ENCODE measurements around the gene CA10.

The CA10 gene

DNA sequence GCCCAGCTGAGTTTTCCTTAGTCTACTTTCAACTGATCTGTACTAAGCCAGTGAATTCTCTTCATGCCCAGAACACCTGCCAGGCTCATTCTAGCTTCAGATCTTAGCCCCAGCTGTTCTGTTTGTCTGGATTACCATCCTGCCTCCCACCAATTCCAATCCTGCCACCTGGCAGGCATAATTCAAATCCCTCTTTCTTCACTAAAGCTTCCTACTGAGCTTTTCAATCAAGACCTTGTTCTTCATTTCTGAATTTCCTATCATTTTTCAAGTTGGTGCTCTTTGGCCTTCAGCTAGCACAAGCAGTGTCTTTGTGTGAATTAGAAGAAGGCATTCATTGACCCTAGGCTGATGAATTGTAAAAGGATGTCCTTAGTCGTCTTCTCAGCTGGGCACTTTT is 540.5 kb downstream of the CA10 start:
- Histone ChIP-seq H3K4me3 (ENCODE audit: low read length) (no peak overlapping the region), H3K4me1 (ENCODE audit: insufficient read depth, low read length) (no peaks in the 10 kb centered on the region), H3K9me3 (ENCODE audit: insufficient read depth, low read depth, low read length) (no peaks in the 10 kb centered on the region), H3K27me3 (ENCODE audit: insufficient read depth, low read length) (no peaks in the 10 kb centered on the region), H3K9ac (ENCODE audit: low read depth, low read length) (no peak overlapping the region), H3K36me3 (ENCODE audit: insufficient read depth, low read depth, low read length) (no peaks in the 10 kb centered on the region), H3K27ac (ENCODE audit: low read length) (no peak overlapping the region)

DNA sequence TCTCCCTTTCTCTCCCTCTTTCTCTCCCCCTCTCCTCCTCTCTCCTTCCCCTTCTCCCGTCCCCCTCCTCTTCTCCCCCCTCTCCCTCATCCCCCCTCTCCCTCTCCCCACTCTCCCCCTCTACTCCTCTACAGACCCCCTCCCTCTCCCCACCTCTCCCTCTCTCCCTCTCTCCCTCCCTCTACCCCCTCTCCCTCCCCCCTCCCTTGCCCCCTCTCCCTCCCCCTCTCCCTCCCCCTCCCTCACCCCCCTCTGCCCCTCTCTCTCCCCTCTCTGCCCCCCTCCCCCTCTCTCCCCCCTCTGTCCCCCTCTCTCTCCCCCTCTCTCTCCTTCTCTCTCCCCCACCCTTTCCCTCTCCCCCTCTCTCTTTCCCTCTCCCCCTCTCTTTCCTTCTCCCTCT is 545.3 kb downstream of the CA10 start:
- H3K36me3 ChIP-seq (ENCODE audit: insufficient read depth, low read depth, low read length): no peaks in the 10 kb centered on the region
- H3K4me3 ChIP-seq (ENCODE audit: low read length): no peak overlapping the region
- 0 out of 2 replicates have a peak, but pooled peaks cover under 1% of the 10 kb centered on the region for H3K4me1 ChIP-seq (ENCODE audit: insufficient read depth, low read length)

DNA sequence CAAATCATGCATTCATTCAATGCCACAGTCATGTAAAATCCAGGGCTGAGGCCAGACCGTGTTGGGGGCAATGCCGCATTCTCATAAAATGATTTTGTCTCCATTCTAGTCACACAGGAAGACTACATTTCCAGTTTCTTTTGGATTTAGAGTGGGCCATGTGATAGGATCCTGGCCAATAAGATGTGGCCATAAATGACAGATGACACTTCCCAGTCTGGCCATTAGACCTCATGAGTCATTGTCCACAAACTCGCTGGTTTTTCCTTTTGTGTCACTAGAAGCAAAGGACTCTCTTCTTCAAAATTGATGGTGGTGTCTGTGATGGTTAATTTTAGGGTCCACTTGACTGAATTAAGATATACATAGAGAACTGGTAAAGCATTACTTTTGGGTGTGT is 545.8 kb downstream of the CA10 start:
- 0 out of 2 replicates have a peak, but pooled peaks cover 3% of the 10 kb centered on the region for H3K4me1 ChIP-seq (ENCODE audit: insufficient read depth, low read length)
- H3K9me3 ChIP-seq (ENCODE audit: insufficient read depth, low read depth, low read length): no peaks in the 10 kb centered on the region
- no peaks in the 10 kb centered on the region for H3K36me3 ChIP-seq (ENCODE audit: insufficient read depth, low read depth, low read length)
- no peaks in the 10 kb centered on the region for H3K27me3 ChIP-seq (ENCODE audit: insufficient read depth, low read length)
- H3K4me3 ChIP-seq (ENCODE audit: low read length): no peak overlapping the region
- no peak overlapping the region for H3K9ac ChIP-seq (ENCODE audit: low read depth, low read length)
- no peak overlapping the region for H3K27ac ChIP-seq (ENCODE audit: low read length)

More for the DNA sequence above, 545.3 kb downstream of the CA10 start:
- Histone ChIP-seq H3K27me3 (ENCODE audit: insufficient read depth, low read length) (no peaks in the 10 kb centered on the region), H3K27ac (ENCODE audit: low read length) (no peak overlapping the region), H3K9ac (ENCODE audit: low read depth, low read length) (no peak overlapping the region), H3K9me3 (ENCODE audit: insufficient read depth, low read depth, low read length) (no peaks in the 10 kb centered on the region)

DNA sequence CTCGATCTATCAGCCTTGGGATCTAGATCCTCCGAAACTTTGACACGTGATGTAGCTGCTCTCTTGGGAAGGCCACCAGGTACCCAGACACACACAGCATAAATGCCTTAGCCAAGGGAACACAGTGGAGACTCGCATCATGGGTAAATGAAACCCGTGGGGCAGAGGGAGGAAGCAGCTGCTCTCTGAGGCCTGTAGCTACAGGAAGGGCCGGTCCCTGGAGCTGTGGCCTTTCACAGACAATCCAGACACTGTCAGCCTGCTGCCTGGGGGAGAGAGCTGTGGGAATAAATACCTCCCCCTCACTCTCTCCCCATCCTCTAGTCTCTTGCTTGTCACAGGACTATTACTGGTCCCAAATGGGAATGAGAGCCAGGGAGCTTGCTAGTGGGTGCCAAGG is 546.9 kb downstream of the CA10 start:
- H3K27ac ChIP-seq (ENCODE audit: low read length): no peak overlapping the region
- no peak overlapping the region for H3K9ac ChIP-seq (ENCODE audit: low read depth, low read length)
- 0 out of 2 replicates have a peak, but pooled peaks cover 3% of the 10 kb centered on the region for H3K4me1 ChIP-seq (ENCODE audit: insufficient read depth, low read length)

DNA sequence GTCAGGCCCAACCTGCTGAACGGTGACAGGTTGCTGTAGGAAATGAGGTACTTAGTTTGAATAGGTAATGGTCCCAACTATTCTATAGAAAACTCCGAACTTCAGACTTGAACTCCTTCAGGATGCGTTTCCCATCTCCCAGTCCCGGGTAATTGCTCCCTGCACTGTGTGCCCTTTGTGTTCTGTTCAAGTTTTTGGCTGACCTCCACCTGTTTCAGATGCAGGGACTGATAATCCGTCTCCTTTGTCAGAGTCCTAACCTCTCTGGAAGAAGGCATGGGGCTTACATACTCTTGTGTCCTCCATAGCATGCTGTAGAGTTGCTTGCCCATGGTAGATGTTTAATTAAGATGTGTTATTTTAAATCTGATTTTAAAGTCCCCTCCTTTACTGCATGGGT is 547.7 kb downstream of the CA10 start:
- no peak overlapping the region for H3K27ac ChIP-seq (ENCODE audit: low read length)
- no peaks in the 10 kb centered on the region for H3K9me3 ChIP-seq (ENCODE audit: insufficient read depth, low read depth, low read length)
- H3K36me3 ChIP-seq (ENCODE audit: insufficient read depth, low read depth, low read length): no peaks in the 10 kb centered on the region
- H3K4me1 ChIP-seq (ENCODE audit: insufficient read depth, low read length): 0 out of 2 replicates have a peak, but pooled peaks cover 3% of the 10 kb centered on the region
- no peak overlapping the region for H3K4me3 ChIP-seq (ENCODE audit: low read length)
- no peaks in the 10 kb centered on the region for H3K27me3 ChIP-seq (ENCODE audit: insufficient read depth, low read length)
- no peak overlapping the region for H3K9ac ChIP-seq (ENCODE audit: low read depth, low read length)

More for the DNA sequence above, 546.9 kb downstream of the CA10 start:
- Histone ChIP-seq H3K27me3 (ENCODE audit: insufficient read depth, low read length) (no peaks in the 10 kb centered on the region), H3K4me3 (ENCODE audit: low read length) (no peak overlapping the region), H3K36me3 (ENCODE audit: insufficient read depth, low read depth, low read length) (no peaks in the 10 kb centered on the region), H3K9me3 (ENCODE audit: insufficient read depth, low read depth, low read length) (no peaks in the 10 kb centered on the region)

DNA sequence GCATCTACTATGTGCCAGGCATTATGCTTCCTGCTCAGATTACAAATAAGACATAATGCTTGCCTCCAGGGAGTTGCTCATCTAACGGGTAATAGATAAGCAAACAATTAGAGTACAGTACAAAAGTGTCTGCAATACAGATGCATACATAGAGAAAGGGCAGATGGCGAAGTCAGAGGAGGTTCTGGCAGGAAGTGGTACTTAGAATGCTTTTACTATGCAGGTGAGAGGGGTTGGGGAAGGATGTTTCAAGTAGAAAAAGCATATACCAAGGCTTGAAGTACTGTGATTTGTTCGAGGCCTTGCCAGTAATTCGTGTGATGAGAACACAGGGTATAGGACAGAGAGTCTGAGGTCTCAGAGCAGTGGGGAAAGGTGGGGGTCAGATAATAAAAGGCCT is 548.4 kb downstream of the CA10 start:
- no peaks in the 10 kb centered on the region for H3K27me3 ChIP-seq (ENCODE audit: insufficient read depth, low read length)
- no peak overlapping the region for H3K27ac ChIP-seq (ENCODE audit: low read length)
- H3K4me3 ChIP-seq (ENCODE audit: low read length): no peak overlapping the region
- H3K4me1 ChIP-seq (ENCODE audit: insufficient read depth, low read length): 0 out of 2 replicates have a peak, but pooled peaks cover 3% of the 10 kb centered on the region
- no peak overlapping the region for H3K9ac ChIP-seq (ENCODE audit: low read depth, low read length)
- no peaks in the 10 kb centered on the region for H3K36me3 ChIP-seq (ENCODE audit: insufficient read depth, low read depth, low read length)
- H3K9me3 ChIP-seq (ENCODE audit: insufficient read depth, low read depth, low read length): no peaks in the 10 kb centered on the region

DNA sequence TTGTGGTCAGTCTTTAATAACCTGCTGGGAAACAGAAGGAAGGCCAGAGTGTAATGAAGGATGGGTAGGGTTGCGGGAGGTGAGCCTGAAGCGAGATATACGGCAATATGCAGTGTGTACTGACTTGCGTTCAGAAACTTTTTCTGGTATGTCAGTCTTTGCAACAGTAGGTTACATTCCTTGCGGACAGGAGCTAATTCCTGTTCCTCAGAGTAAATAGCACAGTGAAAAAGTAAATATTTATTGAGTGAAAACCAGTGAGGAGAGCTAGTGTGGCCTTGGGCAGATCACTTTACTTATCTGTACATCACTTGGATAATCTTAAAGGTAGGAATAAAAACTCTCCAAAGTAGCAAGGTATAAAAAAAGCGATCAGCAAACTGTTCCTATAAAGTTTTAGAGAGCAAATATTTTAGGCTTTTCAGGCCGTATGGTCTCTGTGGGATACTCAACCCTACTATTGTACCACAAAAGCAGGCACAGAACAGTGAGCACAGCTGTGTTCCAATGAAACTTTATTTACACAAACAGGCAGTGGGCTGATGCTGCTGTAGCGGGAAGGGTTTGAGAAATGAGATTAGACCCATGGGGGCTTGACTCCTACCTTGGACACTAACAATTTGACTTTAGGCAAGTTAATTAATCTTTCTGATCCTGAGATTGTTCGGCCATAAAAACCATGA is 550.1 kb downstream of the CA10 start:
- Histone ChIP-seq H3K4me3 (ENCODE audit: low read length) (no peak overlapping the region), H3K36me3 (ENCODE audit: insufficient read depth, low read depth, low read length) (no peaks in the 10 kb centered on the region), H3K27me3 (ENCODE audit: insufficient read depth, low read length) (no peaks in the 10 kb centered on the region), H3K9ac (ENCODE audit: low read depth, low read length) (no peak overlapping the region), H3K9me3 (ENCODE audit: insufficient read depth, low read depth, low read length) (no peaks in the 10 kb centered on the region), H3K27ac (ENCODE audit: low read length) (no peak overlapping the region), H3K4me1 (ENCODE audit: insufficient read depth, low read length) (0 out of 2 replicates have a peak, but pooled peaks cover 3% of the 10 kb centered on the region)

DNA sequence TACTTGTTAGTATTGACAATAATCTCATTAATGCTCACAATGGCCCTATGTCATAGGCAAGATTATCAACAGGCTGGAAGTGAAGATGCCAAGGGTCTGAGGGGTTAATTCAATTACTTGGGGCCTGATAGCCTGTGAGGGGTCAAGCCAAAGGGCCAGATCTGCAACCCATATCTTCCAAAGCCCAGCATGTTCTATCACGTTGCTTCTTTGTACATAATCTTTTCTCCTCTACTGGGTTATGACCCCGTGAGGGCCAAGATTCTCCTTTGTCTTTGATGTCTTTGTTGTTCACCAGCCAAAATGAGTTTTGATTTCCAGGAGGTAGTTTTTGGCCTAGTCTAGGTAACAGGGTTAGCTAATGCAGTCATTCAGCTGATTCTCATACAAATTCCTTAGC is 551.0 kb downstream of the CA10 start:
- H3K9ac ChIP-seq (ENCODE audit: low read depth, low read length): no peak overlapping the region
- no peak overlapping the region for H3K27ac ChIP-seq (ENCODE audit: low read length)
- 0 out of 2 replicates have a peak, but pooled peaks cover 3% of the 10 kb centered on the region for H3K4me1 ChIP-seq (ENCODE audit: insufficient read depth, low read length)
- no peaks in the 10 kb centered on the region for H3K9me3 ChIP-seq (ENCODE audit: insufficient read depth, low read depth, low read length)
- no peaks in the 10 kb centered on the region for H3K27me3 ChIP-seq (ENCODE audit: insufficient read depth, low read length)
- no peaks in the 10 kb centered on the region for H3K36me3 ChIP-seq (ENCODE audit: insufficient read depth, low read depth, low read length)
- H3K4me3 ChIP-seq (ENCODE audit: low read length): no peak overlapping the region

DNA sequence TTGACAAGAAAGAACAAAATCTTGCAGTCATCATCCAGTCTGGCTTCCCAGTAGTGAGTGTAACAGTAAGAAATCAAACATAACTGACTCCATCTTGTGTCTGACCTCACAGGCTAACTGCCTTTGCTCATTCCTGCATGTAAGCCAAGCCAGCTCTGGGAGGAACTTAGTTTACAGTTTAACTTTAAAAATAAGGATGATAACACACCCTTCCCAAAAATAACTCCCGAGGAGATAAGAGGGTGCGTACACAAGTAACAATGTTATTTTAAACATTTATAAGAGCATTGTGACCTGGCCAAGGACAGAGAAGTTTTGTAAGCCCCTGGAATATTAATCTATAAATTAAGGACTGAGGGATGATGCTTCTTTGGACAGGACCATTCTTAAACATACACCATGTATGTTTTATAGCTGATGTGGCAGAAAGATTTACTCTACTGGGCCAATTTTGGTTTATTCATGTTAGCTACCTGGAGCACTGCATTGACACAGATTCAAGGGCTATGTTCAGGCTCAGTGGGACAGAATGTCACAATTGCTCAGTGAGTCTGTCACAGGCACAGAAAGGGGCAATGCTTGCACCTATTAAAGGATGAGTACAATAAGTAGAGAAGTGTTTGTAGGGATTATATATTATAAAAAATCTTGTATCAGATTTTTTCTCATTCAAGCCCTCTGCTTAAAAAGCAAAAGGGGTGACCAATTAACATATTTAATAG is 554.1 kb downstream of the CA10 start:
- Histone ChIP-seq H3K36me3 (ENCODE audit: insufficient read depth, low read depth, low read length) (no peaks in the 10 kb centered on the region), H3K27me3 (ENCODE audit: insufficient read depth, low read length) (no peaks in the 10 kb centered on the region), H3K4me3 (ENCODE audit: low read length) (no peak overlapping the region), H3K9me3 (ENCODE audit: insufficient read depth, low read depth, low read length) (no peaks in the 10 kb centered on the region), H3K4me1 (ENCODE audit: insufficient read depth, low read length) (0 out of 2 replicates have a peak, but pooled peaks cover 3% of the 10 kb centered on the region), H3K9ac (ENCODE audit: low read depth, low read length) (no peak overlapping the region), H3K27ac (ENCODE audit: low read length) (no peak overlapping the region)

DNA sequence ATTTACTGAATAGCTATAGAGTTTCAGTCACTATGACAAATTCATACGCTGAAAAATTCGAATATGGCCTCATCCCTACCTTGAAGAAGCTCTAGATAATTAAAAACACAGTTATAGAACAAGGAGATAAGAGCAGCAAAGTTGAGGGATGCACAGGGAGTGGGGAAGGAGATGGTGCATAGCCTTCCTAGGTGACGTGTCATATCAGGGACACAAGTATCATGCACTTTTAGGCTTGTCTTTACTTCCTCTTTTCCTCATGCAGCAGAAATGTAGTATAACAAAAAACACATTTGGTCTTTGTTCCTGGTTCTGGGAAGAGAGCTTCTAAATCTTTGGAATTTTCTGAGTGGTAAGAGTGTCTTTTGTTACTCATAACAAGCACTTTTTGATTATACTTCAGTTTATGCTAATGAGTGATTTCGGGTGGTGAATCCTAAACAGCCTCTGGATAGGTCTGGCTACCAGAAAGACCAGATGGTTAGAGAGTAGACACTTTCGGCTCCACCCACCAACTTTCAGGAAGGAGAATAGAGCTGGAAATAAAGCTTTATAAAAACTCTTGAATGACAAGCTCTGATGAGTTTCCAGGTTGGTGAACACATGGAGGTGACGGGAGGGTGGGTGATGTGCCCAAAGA is 556.8 kb downstream of the CA10 start:
- no peak overlapping the region for H3K4me3 ChIP-seq (ENCODE audit: low read length)
- no peak overlapping the region for H3K9ac ChIP-seq (ENCODE audit: low read depth, low read length)
- H3K27me3 ChIP-seq (ENCODE audit: insufficient read depth, low read length): no peaks in the 10 kb centered on the region
- H3K4me1 ChIP-seq (ENCODE audit: insufficient read depth, low read length): peaks cover 13% of the 10 kb centered on the region; the same call in 1 of the 2 replicates
- no peaks in the 10 kb centered on the region for H3K9me3 ChIP-seq (ENCODE audit: insufficient read depth, low read depth, low read length)
- H3K36me3 ChIP-seq (ENCODE audit: insufficient read depth, low read depth, low read length): no peaks in the 10 kb centered on the region
- no peak overlapping the region for H3K27ac ChIP-seq (ENCODE audit: low read length)

DNA sequence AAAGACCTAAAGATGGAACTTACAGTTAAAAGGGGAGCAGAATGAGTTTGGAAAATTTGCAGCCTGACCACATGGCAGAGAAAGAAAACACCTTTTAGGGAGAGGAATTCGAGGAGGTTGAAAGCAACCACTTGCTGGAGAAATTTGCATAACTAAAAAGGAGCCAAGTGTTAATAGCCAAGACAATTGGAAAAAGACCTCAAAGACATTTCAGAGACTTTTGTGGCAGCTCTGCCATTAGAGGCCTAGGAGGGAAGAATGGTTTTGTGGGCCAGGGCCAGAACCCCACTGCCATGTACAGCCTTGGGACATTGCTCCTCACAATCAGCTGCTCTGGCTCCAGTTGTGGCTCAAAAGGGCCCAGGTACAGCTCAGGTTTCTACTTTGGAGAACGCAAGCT is 559.7 kb downstream of the CA10 start:
- H3K9ac ChIP-seq (ENCODE audit: low read depth, low read length): no peak overlapping the region
- H3K9me3 ChIP-seq (ENCODE audit: insufficient read depth, low read depth, low read length): no peaks in the 10 kb centered on the region
- H3K27ac ChIP-seq (ENCODE audit: low read length): no peak overlapping the region
- no peaks in the 10 kb centered on the region for H3K27me3 ChIP-seq (ENCODE audit: insufficient read depth, low read length)
- peaks cover 13% of the 10 kb centered on the region; the same call in 1 of the 2 replicates for H3K4me1 ChIP-seq (ENCODE audit: insufficient read depth, low read length)
- H3K4me3 ChIP-seq (ENCODE audit: low read length): no peak overlapping the region
- no peaks in the 10 kb centered on the region for H3K36me3 ChIP-seq (ENCODE audit: insufficient read depth, low read depth, low read length)
